ENCODE data around the gene TPRG1L.

DNA sequence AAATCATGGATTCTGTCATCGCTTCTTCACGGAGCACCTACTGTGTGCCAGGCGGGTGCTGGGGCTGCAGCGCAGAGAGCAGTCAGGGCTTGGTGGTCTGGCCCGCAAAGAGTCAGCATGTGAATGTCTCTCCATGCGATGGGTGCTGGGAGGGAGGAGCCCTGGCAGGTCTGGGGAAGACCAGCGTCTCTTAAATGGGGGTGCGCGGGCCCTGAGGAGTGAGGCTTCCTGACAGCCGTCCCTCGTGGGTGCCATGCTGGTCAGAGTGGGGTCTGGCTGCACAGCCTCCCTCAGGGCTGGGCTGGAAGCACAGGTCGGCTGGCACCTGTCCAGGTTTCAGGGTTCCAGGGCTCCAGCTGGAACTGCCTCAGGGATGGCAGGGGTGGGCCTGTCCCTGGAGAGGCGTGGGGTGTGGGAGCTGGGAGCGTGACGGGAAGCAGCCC is 46.0 kb downstream of the TPRG1L start:
- TF ChIP-seq EZH2 (IDR thresholded peaks at IDR 0.05; ENCODE audit: insufficient read depth, low read length) = no peak
- TF ChIP-seq, protein P1, sequence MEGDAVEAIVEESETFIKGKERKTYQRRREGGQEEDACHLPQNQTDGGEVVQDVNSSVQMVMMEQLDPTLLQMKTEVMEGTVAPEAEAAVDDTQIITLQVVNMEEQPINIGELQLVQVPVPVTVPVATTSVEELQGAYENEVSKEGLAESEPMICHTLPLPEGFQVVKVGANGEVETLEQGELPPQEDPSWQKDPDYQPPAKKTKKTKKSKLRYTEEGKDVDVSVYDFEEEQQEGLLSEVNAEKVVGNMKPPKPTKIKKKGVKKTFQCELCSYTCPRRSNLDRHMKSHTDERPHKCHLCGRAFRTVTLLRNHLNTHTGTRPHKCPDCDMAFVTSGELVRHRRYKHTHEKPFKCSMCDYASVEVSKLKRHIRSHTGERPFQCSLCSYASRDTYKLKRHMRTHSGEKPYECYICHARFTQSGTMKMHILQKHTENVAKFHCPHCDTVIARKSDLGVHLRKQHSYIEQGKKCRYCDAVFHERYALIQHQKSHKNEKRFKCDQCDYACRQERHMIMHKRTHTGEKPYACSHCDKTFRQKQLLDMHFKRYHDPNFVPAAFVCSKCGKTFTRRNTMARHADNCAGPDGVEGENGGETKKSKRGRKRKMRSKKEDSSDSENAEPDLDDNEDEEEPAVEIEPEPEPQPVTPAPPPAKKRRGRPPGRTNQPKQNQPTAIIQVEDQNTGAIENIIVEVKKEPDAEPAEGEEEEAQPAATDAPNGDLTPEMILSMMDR (IDR thresholded peaks at IDR 0.05; ENCODE audit: insufficient read depth, low read depth, low read length) = no peak
